Coronary artery (tissue), 2 donors: ENCODE results near the gene SLC6A17.
A peak's percentile ranks its signal among the peaks of the same experiment; 100 is the strongest.

Experiments
- DNase-seq: peaks from one replicate; pipeline ENCODE4 v3.0.0-alpha.2; 2017; ENCODE audit warnings: low spot score
- H3K27ac ChIP-seq, 2 donors: fragments of 200-600 bp; sonication (generic); one replicate each; pipeline ENCODE4 v1.5.1; 2016 to 2019
- H3K4me3 ChIP-seq: fragments of 200-600 bp; sonication (generic); 2 replicates; pipeline ENCODE4 v1.5.1; 2016; ENCODE audit warnings: mild to moderate bottlenecking, moderate library complexity
- TF ChIP-seq, protein P1 (sequence below): fragments of 200-600 bp; sonication (generic); IDR thresholded peaks from one replicate; pipeline ENCODE4 v1.5.1; 2019; ENCODE audit warnings: antibody characterized with exemption

Gene SLC6A17

DNA sequence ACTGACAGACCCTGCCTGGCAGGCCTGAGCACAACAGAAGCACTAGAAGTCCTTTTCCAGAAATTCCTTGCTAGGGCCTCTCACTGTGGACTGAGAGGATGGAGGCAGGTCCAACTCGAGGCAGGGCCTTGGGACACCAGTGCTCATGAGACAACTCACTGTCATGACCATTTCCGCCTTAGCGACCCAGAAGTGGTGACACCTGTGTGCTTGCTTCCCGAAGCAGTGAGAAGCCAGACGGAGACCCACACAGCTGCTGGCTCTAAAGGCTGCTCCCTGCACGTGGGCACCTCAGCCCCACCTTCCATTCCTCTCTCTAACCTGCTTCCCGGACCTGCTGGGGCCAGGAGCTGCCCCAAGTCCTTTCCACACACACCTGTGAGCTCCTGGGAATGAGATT is 92.9 kb downstream of the SLC6A17 start:
- TF ChIP-seq, protein P1, sequence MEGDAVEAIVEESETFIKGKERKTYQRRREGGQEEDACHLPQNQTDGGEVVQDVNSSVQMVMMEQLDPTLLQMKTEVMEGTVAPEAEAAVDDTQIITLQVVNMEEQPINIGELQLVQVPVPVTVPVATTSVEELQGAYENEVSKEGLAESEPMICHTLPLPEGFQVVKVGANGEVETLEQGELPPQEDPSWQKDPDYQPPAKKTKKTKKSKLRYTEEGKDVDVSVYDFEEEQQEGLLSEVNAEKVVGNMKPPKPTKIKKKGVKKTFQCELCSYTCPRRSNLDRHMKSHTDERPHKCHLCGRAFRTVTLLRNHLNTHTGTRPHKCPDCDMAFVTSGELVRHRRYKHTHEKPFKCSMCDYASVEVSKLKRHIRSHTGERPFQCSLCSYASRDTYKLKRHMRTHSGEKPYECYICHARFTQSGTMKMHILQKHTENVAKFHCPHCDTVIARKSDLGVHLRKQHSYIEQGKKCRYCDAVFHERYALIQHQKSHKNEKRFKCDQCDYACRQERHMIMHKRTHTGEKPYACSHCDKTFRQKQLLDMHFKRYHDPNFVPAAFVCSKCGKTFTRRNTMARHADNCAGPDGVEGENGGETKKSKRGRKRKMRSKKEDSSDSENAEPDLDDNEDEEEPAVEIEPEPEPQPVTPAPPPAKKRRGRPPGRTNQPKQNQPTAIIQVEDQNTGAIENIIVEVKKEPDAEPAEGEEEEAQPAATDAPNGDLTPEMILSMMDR, result no peak
- Histone ChIP-seq H3K27ac (no peak overlapping the region), H3K4me3 (no peak overlapping the region)
- DNase-seq, result no peak

- H3K27ac ChIP-seq, result peak overlapping the region in 1 of 2 donors; percentile 30
- TF ChIP-seq, protein P1, result no peak
- DNase-seq, result no peak
- H3K4me3 ChIP-seq, result peak overlapping the region; percentile 44
These were observed 93.3 kb downstream of the SLC6A17 start for GRCh38 chr1:110243574-110243973.

- H3K27ac ChIP-seq, result no peak overlapping the region
- TF ChIP-seq, protein P1, result no peak
- H3K4me3 ChIP-seq, result no peak overlapping the region
- no peak for DNase-seq
These were observed 95.8 kb downstream of the SLC6A17 start for GRCh38 chr1:110245876-110246620.

DNA sequence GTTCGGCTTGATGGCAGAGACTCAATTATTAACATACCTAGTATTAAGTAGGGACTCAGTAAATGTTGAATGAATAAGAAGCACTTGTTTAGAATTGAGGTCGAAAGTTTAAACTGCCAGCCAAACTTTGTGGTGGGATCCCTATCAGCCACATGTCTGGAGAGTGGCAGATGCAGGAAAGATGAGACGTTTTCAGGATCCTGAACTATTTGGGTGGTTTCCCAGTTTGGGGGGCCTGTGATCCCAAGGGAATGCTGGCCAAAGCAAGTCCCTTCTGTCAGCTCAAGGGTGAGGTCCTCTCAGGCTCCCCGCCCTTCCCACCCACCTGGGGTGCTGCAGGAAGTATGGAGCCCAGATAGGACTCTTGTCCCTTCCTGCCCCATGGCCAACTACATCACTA is 98.5 kb downstream of the SLC6A17 start:
- DNase-seq, result no peak
- TF ChIP-seq, protein P1, result no peak
- Histone ChIP-seq H3K27ac (no peak overlapping the region), H3K4me3 (no peak overlapping the region)

DNA sequence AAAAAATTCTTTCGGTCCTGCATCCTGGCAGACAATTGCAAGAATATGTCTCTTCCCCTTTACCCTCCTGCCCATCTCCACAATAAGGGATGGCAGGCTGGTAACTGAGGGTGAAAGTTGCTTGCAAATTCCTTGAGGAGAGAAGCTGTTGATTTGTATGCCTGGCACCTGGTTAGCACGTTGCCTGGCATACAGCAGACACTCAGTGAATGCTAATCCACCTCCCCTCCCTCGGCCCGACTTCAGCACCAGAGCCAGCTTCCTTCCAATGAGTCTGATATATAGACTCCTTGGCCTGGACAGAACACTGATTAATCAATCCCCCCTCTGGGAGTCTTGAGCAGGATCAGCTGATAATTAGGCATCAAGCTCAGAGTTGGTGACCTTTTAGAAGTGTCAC is 99.0 kb downstream of the SLC6A17 start:
- no peak for DNase-seq
- Histone ChIP-seq H3K4me3 (no peak overlapping the region), H3K27ac (no peak overlapping the region)
- TF ChIP-seq, protein P1, result no peak

GRCh38 chr1:110250008-110250407 is 99.7 kb downstream of the SLC6A17 start:
- peak; percentile 29 for DNase-seq
- TF ChIP-seq, protein P1, result no peak

GRCh38 chr1:110250749-110251148 is 100.5 kb downstream of the SLC6A17 start:
- Histone ChIP-seq H3K4me3 (no peak overlapping the region), H3K27ac (no peak overlapping the region)
- peak; percentile 55 for DNase-seq
- TF ChIP-seq, protein P1, result no peak

More at GRCh38 chr1:110250008-110250407, 99.7 kb downstream of the SLC6A17 start:
- no peak overlapping the region for H3K27ac ChIP-seq
- no peak overlapping the region for H3K4me3 ChIP-seq
